ENCODE measurements around the gene PRSS56.
A peak's percentile ranks its signal among the peaks of the same experiment; 100 is the strongest.

PRSS56 gene

DNA sequence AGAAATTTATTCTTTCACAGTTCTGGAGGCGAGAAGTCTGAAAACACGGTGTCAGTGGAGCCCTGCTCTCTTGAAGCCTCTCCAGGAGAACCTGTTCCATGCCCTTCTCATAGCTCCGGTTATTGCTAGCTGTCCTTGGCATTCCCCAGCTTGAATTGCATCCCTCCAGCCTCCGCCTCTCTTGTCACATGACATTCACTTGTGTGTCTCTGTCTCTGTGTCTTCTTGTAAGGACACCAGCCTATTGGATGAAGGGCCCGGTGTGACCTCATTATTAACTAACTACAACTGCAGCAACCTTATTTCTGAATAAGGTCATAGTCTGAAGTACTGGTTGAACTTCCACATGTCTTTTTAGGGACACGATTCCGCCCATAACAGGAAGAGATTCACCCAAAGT lies 4.5 kb upstream of the PRSS56 start:
- DNase-seq (ENCODE audit: low read depth), result no peak
- TF ChIP-seq CTCF (conservative IDR thresholded peaks at IDR 0.05; ENCODE audit: low read depth, low read length), result no peak

GRCh38 chr2:232516551-232516950 lies 3.6 kb upstream of the PRSS56 start:
- no peak overlapping the region for H3K4me3 ChIP-seq (ENCODE audit: low read depth, low read length)
- no peak for TF ChIP-seq CTCF (conservative IDR thresholded peaks at IDR 0.05; ENCODE audit: low read depth, low read length)
- no peak for DNase-seq (ENCODE audit: low read depth)

More for the DNA sequence above, 4.5 kb upstream of the PRSS56 start:
- no peak overlapping the region for H3K4me3 ChIP-seq (ENCODE audit: low read depth, low read length)

GRCh38 chr2:232518844-232519243 lies 1.3 kb upstream of the PRSS56 start:
- no peak overlapping the region for H3K4me3 ChIP-seq (ENCODE audit: low read depth, low read length)
- no peak for DNase-seq (ENCODE audit: low read depth)
- no peak for TF ChIP-seq CTCF (conservative IDR thresholded peaks at IDR 0.05; ENCODE audit: low read depth, low read length)

- TF ChIP-seq CTCF (conservative IDR thresholded peaks at IDR 0.05; ENCODE audit: low read depth, low read length), result no peak
These were observed 301 bp downstream of the PRSS56 start for GRCh38 chr2:232520489-232520888.

DNA sequence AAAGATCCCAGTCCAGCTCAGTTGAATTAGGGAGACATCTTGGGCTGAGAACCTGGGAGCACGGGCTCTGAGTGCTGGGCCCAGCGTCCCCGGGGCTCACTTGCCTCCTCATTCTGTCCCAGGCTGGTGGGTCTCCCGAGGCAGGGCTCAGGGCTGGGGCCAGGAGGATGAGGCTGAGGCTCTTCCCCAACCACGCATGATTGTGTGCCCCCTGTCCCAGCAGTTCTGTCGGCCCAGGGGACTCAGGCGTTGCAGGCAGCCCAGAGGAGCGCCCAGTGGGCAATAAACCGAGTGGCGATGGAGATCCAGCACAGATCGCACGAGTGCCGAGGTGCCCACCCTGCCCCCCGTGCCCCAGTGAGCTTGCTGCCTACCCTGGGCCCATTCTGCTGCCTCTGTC lies 910 bp downstream of the PRSS56 start:
- TF ChIP-seq CTCF (conservative IDR thresholded peaks at IDR 0.05; ENCODE audit: low read depth, low read length), result no peak

More at GRCh38 chr2:232520489-232520888, 301 bp downstream of the PRSS56 start:
- no peak for DNase-seq (ENCODE audit: low read depth)
- H3K4me3 ChIP-seq (ENCODE audit: low read depth, low read length), result no peak overlapping the region

GRCh38 chr2:232521959-232522622 lies 1.9 kb downstream of the PRSS56 start:
- no peak overlapping the region for H3K4me3 ChIP-seq (ENCODE audit: low read depth, low read length)
- DNase-seq (ENCODE audit: low read depth), result peak; percentile 15
- TF ChIP-seq CTCF (conservative IDR thresholded peaks at IDR 0.05; ENCODE audit: low read depth, low read length), result peak; percentile 52

More for the DNA sequence above, 910 bp downstream of the PRSS56 start:
- no peak overlapping the region for H3K4me3 ChIP-seq (ENCODE audit: low read depth, low read length)
- DNase-seq (ENCODE audit: low read depth), result no peak

Data from choroid plexus epithelial cell (primary cell).